ENCODE measurements around the gene GDAP1L1.
A peak's percentile ranks its signal among the peaks of the same experiment; 100 is the strongest.
"Not testable (repeated sequence)": the region's sequence is repeated elsewhere in the genome, so short reads cannot be mapped to it uniquely, and the experiment has no call there.

Gene GDAP1L1

GRCh38 chr20:44302736-44303135 is 55.6 kb downstream of the GDAP1L1 start:
- DNase-seq (ENCODE audit: low read depth), result no peak

GRCh38 chr20:44304383-44304782 is 57.3 kb downstream of the GDAP1L1 start:
- DNase-seq (ENCODE audit: low read depth), result no peak

- DNase-seq (ENCODE audit: low read depth), result no peak
Measured at GRCh38 chr20:44306927-44307326, 59.8 kb downstream of the GDAP1L1 start.

DNA sequence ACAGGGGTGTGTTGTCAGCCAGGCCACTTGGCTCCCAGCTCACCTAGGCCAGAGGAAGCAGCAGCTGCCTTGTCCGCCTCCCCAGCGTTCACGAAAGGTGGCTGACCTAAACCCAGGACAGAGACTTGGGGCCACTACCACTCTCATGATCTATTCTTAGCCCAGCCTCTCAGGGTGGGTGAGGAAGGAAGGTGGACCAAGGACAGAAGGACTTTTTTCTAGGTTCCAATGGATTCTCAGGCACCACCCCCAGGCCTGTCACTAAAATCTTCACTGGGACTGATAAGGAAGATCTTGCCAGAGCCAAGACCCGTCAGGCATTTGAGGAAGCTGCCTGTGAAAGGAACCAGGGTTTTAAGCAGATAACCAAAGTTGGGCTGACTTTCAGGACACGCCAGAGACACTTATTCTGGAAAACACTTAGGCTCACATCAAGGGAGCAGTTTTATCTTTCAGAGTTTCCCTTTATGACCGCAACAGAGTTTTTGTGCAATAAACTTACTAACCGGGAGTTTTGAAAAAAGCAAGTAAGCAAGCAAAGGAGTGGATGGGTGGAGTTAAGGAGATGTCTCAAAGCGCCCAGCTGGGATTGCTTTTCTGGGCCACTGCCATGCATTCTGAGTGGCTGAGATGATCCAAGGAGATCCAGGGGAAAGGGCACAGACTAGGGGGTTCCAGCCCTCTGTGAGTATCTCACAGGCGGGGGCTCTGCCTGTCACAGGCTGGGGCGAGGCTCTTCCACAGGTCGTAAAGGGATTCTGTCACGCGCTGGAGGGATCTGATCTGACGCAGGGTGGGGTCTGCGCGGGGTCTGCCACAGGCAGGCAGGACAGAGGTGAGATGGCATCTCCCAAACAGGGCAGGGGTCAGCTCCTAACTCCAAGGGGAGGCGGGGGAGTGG is 62.9 kb downstream of the GDAP1L1 start:
- DNase-seq (ENCODE audit: low read depth), result peak; percentile 62

- DNase-seq (ENCODE audit: low read depth), result peak; percentile 96
Measured at GRCh38 chr20:44310664-44311639, 63.8 kb downstream of the GDAP1L1 start, which contains the start of gene FITM2. FITM2 (minus strand) TSS chr20:44311202; CDS start chr20:44311148, 54 bp downstream.

GRCh38 chr20:44314870-44315269 is 67.8 kb downstream of the GDAP1L1 start:
- no peak for DNase-seq (ENCODE audit: low read depth)

- DNase-seq (ENCODE audit: low read depth), result no peak
Measured at GRCh38 chr20:44319839-44320422, 72.8 kb downstream of the GDAP1L1 start.

DNA sequence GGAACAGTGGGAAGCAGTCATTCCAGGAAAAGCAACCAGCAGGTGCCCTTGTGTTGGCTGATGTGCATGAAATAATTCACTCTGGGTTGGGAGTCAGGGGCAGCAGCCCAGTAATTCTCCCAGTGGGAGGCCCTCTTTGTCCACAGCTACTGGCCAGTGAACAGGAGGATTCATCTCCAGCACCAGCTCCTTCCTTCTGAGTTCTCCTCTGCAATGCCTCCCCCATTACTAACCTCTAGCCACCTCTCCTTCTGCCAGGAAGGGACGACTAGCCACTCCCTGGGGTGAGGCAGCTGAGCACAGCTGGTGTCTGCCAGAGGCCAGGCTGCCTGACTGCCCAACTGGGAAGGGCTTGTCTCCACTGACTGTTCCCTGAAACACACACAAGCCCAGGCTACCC is 77.2 kb downstream of the GDAP1L1 start:
- DNase-seq (ENCODE audit: low read depth), result no peak

DNA sequence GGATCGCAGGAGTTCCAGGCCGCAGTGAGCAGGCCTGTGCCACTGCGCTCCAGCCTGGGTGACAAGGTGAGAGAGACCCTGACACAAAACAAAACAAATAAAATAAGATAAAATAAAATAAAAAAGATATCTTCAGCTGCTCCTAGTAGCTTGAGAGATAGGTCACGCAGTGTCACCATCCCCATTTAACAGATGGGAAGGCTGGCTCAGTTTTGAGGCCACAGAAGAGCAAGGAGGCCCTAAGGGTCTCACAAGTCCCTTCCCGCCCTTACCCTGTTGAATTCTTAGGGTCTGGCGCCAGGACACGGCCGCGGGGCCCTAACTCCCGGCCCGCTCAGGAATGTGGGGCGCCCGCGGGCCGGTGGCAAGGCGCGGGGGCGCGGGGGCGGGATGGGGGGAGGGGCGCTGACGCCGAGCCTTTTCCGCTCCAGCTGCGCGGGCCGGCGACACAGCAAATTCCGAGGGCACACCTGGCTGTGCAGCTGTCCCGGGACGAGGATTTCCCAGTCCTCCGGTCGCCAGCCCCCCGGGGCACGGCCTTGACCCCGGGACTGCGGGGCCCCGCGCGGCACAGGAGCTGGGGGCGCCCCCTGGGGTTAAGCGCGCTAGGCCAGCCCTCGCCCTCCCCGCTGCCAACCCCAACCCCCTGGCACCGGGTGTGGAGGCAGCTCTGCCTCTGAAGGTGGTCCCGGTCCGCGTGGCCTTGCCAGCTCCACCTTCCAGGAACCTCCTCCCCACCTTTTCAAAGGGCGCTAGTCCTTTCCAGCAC is 79.5 kb downstream of the GDAP1L1 start:
- DNase-seq (ENCODE audit: low read depth), result no peak

DNA sequence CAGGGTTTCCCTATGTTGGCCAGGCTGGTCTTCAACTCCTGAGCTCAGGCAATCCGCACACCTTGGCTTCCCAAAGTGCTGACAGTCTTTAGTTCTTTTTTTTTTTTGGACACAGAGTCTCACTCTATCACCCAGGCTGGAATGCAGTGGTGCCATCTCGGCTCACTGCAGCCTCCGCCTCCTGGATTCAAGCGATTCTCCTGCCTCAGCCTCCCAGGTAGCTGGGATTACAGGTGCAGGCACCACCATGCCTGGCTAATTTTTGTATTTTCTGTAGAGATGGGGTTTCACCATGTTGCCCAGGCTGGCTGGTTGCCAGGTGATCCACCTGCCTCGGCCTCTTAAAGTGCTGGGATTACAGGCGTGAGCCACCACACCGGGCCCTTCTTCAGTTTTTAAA is 80.6 kb downstream of the GDAP1L1 start:
- not testable (repeated sequence) for DNase-seq (ENCODE audit: low read depth)

DNA sequence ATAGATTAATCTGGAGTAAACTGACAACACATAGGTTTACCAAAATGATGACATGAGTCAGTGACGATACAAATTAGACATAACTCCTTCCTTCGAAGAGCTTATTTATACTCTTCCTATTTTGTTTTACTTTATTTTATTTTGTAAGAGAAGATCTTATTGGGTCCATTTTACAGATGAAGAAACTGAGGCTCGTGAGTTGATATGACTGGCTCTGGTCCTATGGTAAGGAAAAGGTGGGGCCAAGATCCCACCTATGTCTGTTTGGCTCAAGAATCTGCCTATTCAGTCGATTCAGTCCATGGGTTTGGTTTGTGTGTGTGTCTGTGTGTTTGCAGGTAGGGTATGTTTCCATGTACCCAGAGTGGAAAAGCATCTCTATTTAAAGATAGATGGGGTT is 81.3 kb downstream of the GDAP1L1 start:
- DNase-seq (ENCODE audit: low read depth), result no peak

Measured in fibroblast of the conjunctiva (primary cell).